ENCODE data around the gene ABAT.

The ABAT gene

GRCh38 chr16:8674413-8675022, at the start of gene ABAT:
Gene ABAT (plus strand): TSS chr16:8674617. CDS start chr16:8735740, 61,123 bp downstream.
- no peak for DNase-seq

- DNase-seq, result no peak
Measured at GRCh38 chr16:8625491-8626087, 48.8 kb upstream of the ABAT start.

GRCh38 chr16:8626946-8627345, 47.5 kb upstream of the ABAT start:
- no peak for DNase-seq

GRCh38 chr16:8627456-8627855, 47.0 kb upstream of the ABAT start:
- no peak for DNase-seq

GRCh38 chr16:8628981-8629725, 45.3 kb upstream of the ABAT start:
- DNase-seq, result no peak

GRCh38 chr16:8630255-8630953, 44.0 kb upstream of the ABAT start:
- no peak for DNase-seq

- no peak for DNase-seq
Measured at GRCh38 chr16:8631373-8631772, 43.0 kb upstream of the ABAT start.

GRCh38 chr16:8631818-8632465, 42.5 kb upstream of the ABAT start:
- no peak for DNase-seq

- no peak for DNase-seq
Measured at GRCh38 chr16:8632675-8633182, 41.7 kb upstream of the ABAT start.

GRCh38 chr16:8634991-8635736, 39.3 kb upstream of the ABAT start:
- DNase-seq, result no peak

- DNase-seq, result no peak
Measured at GRCh38 chr16:8639694-8640093, 34.7 kb upstream of the ABAT start.

- no peak for DNase-seq
Measured at GRCh38 chr16:8641671-8642070, 32.7 kb upstream of the ABAT start.

- DNase-seq, result no peak
Measured at GRCh38 chr16:8642146-8642545, 32.3 kb upstream of the ABAT start.

- DNase-seq, result no peak
Measured at GRCh38 chr16:8644211-8645140, 29.9 kb upstream of the ABAT start.

GRCh38 chr16:8645141-8645521, 29.3 kb upstream of the ABAT start:
- no peak for DNase-seq

- no peak for DNase-seq
Measured at GRCh38 chr16:8645831-8646230, 28.6 kb upstream of the ABAT start.

- DNase-seq, result no peak
Measured at GRCh38 chr16:8646326-8647053, 27.9 kb upstream of the ABAT start.

GRCh38 chr16:8647721-8648318, 26.6 kb upstream of the ABAT start:
- DNase-seq, result no peak

- DNase-seq, result no peak
Measured at GRCh38 chr16:8648877-8649276, 25.5 kb upstream of the ABAT start.

Measured in NK-92 treated with Interleukin-12 subunit alpha and Interleukin-12 subunit beta, amount 100 ng/mL, for 24 hours (cell line).